H9 (cell line): ENCODE results near the gene ARID1B. TPM values are rescaled to one million over a fixed set of nuclear protein-coding genes. Genes with fewer than 3 reads are reported as not detected.

ENCODE experiments used
- DNase-seq: peaks from one replicate; pipeline ENCODE4 v3.0.0-alpha.2; 2017
- H2AFZ ChIP-seq: one replicate; pipeline ENCODE4 v1.6.1; 2013; ENCODE audit warnings: mild to moderate bottlenecking, low read length, control low read depth, moderate library complexity
- H2AK5ac ChIP-seq: 2 replicates; pipeline ENCODE4 v1.6.1; 2013; ENCODE audit warnings: low read length, control low read depth, mixed read lengths; ENCODE audit not compliant: insufficient read length
- H2BK120ac ChIP-seq: one replicate; pipeline ENCODE4 v1.6.1; 2013; ENCODE audit warnings: low read depth, mild to moderate bottlenecking, low read length, control low read depth, inconsistent platforms; ENCODE audit not compliant: poor library complexity, severe bottlenecking
- H2BK12ac ChIP-seq: 2 replicates; pipeline ENCODE4 v1.6.1; 2013; ENCODE audit warnings: low read length, control low read depth, mixed read lengths, low read depth; ENCODE audit not compliant: insufficient read length
- H2BK15ac ChIP-seq: 2 replicates; pipeline ENCODE4 v1.6.1; 2013; ENCODE audit warnings: low read depth, low read length, control low read depth
- H2BK20ac ChIP-seq: one replicate; pipeline ENCODE4 v1.6.1; 2013; ENCODE audit warnings: low read depth, mild to moderate bottlenecking, low read length, control low read depth, inconsistent platforms; ENCODE audit not compliant: poor library complexity, severe bottlenecking
- H2BK5ac ChIP-seq: 2 replicates; pipeline ENCODE4 v1.6.1; 2013; ENCODE audit warnings: low read length, control low read depth, mixed read lengths; ENCODE audit not compliant: insufficient read length
- H3K14ac ChIP-seq: 2 replicates; pipeline ENCODE4 v1.6.1; 2013; ENCODE audit warnings: low read length, control low read depth; ENCODE audit not compliant: insufficient read depth
- H3K18ac ChIP-seq: 2 replicates; pipeline ENCODE4 v1.6.1; 2013; ENCODE audit warnings: low read depth, mild to moderate bottlenecking, mixed read lengths, low read length, control low read depth; ENCODE audit not compliant: insufficient read length
- H3K23ac ChIP-seq: 2 replicates; pipeline ENCODE4 v1.6.1; 2013; ENCODE audit warnings: low read length, control low read depth, mixed read lengths, low read depth; ENCODE audit not compliant: insufficient read length
- H3K23me2 ChIP-seq: 2 replicates; pipeline ENCODE4 v1.6.1; 2013; ENCODE audit warnings: low read depth, mild to moderate bottlenecking, mixed read lengths, low read length, control low read depth; ENCODE audit not compliant: insufficient read length, poor library complexity, severe bottlenecking
- H3K27ac ChIP-seq: 2 replicates; pipeline ENCODE4 v1.5.1; 2013; ENCODE audit warnings: low read length, control low read depth, mixed read lengths, low read depth; ENCODE audit not compliant: insufficient read length
- H3K27me3 ChIP-seq: 2 replicates; pipeline ENCODE4 v1.6.1; 2013; ENCODE audit warnings: low read length, control low read depth, inconsistent platforms; ENCODE audit not compliant: insufficient read depth
- H3K4ac ChIP-seq: 2 replicates; pipeline ENCODE4 v1.6.1; 2013; ENCODE audit warnings: low read depth, mild to moderate bottlenecking, control low read depth, inconsistent platforms, low read length, moderate library complexity
- H3K4me1 ChIP-seq: 2 replicates; pipeline ENCODE4 v1.6.1; 2013; ENCODE audit warnings: low read length, control low read depth, inconsistent platforms; ENCODE audit not compliant: insufficient read depth
- H3K4me2 ChIP-seq: 2 replicates; pipeline ENCODE4 v1.6.1; 2013; ENCODE audit warnings: low read length, control low read depth, mixed read lengths; ENCODE audit not compliant: insufficient read length, insufficient read depth
- H3K56ac ChIP-seq: 2 replicates; pipeline ENCODE4 v1.6.1; 2013; ENCODE audit warnings: low read depth, mild to moderate bottlenecking, mixed read lengths, low read length, control low read depth; ENCODE audit not compliant: insufficient read length
- H3K79me1 ChIP-seq: 2 replicates; pipeline ENCODE4 v1.6.1; 2013; ENCODE audit warnings: low read depth, mild to moderate bottlenecking, moderate library complexity, low read length, control low read depth, inconsistent platforms; ENCODE audit not compliant: insufficient read depth, poor library complexity, severe bottlenecking
- H3K79me2 ChIP-seq: 2 replicates; pipeline ENCODE4 v1.6.1; 2013; ENCODE audit warnings: low read length, control low read depth, inconsistent platforms; ENCODE audit not compliant: insufficient read depth
- H3K9ac ChIP-seq: 2 replicates; pipeline ENCODE4 v1.6.1; 2013; ENCODE audit warnings: low read length, control low read depth, mixed read lengths; ENCODE audit not compliant: insufficient read length; ENCODE audit errors: extremely low read depth
- H3K9me3 ChIP-seq: one replicate; pipeline ENCODE4 v1.6.1; 2013; ENCODE audit warnings: low read depth, low read length, inconsistent platforms; ENCODE audit not compliant: control insufficient read depth
- H3T11ph ChIP-seq: one replicate; pipeline ENCODE4 v1.6.1; 2013; ENCODE audit warnings: mild to moderate bottlenecking, low read length, control low read depth, inconsistent platforms
- H4K20me1 ChIP-seq: one replicate; pipeline ENCODE4 v1.6.1; 2013; ENCODE audit not compliant: control insufficient read depth, insufficient read length, insufficient read depth
- H4K5ac ChIP-seq: 2 replicates; pipeline ENCODE4 v1.6.1; 2013; ENCODE audit warnings: low read depth, mild to moderate bottlenecking, mixed read lengths, low read length, control low read depth; ENCODE audit not compliant: insufficient read length
- H4K8ac ChIP-seq: replicated peaks from 2 replicates; pipeline ENCODE4 v1.6.1; 2013; ENCODE audit warnings: low read length, control low read depth, mixed read lengths, low read depth; ENCODE audit not compliant: insufficient read length
- H4K91ac ChIP-seq: 2 replicates; pipeline ENCODE4 v1.6.1; 2013; ENCODE audit warnings: low read depth, mild to moderate bottlenecking, moderate library complexity, mixed read lengths, low read length, control low read depth; ENCODE audit not compliant: insufficient read length
- H3K27ac Mint-ChIP-seq, 3 experiments: 2 replicates in 2 of 3; 3 replicates in 1 of 3; pipeline ENCODE4 v1.8.0; 2020 to 2021; ENCODE audit warnings: mixed read lengths in 3 of 3, mild to moderate bottlenecking in 1 of 3, moderate library complexity in 1 of 3
- H3K27me3 Mint-ChIP-seq: 2 replicates; pipeline ENCODE4 v1.8.0; 2021; ENCODE audit warnings: low read depth, mild to moderate bottlenecking, moderate library complexity, mixed read lengths
- H3K36me3 Mint-ChIP-seq, 3 experiments: 2 replicates in 2 of 3; 3 replicates in 1 of 3; pipeline ENCODE4 v1.8.0; 2020 to 2021; ENCODE audit warnings: low read depth in 3 of 3, mixed read lengths in 3 of 3; ENCODE audit not compliant: insufficient read depth in 1 of 3
- H3K4me1 Mint-ChIP-seq, 2 experiments: 2 replicates each; pipeline ENCODE4 v1.8.0; 2020; ENCODE audit warnings: mixed read lengths in 2 of 2
- H3K4me3 Mint-ChIP-seq, 2 experiments: 2 replicates in 1 of 2; 3 replicates in 1 of 2; pipeline ENCODE4 v1.8.0; 2020 to 2021; ENCODE audit warnings: mild to moderate bottlenecking in 2 of 2, mixed read lengths in 2 of 2, moderate library complexity in 1 of 2
- H3K9me3 Mint-ChIP-seq, 2 experiments: 2 replicates in 1 of 2; 3 replicates in 1 of 2; pipeline ENCODE4 v1.8.0; 2020; ENCODE audit warnings: mild to moderate bottlenecking in 2 of 2, mixed read lengths in 2 of 2, moderate library complexity in 1 of 2
- WGBS: extraction: QIAGEN DNeasy Blood & Tissue Kit; methylation state at CpG from one replicate; pipeline ENCODE4 v1.1.7; 2013; ENCODE audit warnings: missing lambda C conversion rate, low lambda C conversion rate, mixed read lengths; ENCODE audit not compliant: insufficient read length; ENCODE audit errors: extremely low coverage; 5-methylcytosine and 5-hydroxymethylcytosine counted together
- total RNA-seq: library from RNA; stranded (reverse); gene quantifications from 2 replicates; pipeline ENCODE4 v1.2.1, GENCODE V29; 2021
- TF ChIP-seq, protein P1 (sequence below): fragments of 200-600 bp; sonication (generic); conservative IDR thresholded peaks from 3 replicates; pipeline ENCODE4 v1.8.0; 2021; ENCODE audit warnings: antibody characterized with exemption, mild to moderate bottlenecking

The ARID1B gene
- total RNA-seq, 1 experiment from 2014 or later = 88.2 TPM

DNA sequence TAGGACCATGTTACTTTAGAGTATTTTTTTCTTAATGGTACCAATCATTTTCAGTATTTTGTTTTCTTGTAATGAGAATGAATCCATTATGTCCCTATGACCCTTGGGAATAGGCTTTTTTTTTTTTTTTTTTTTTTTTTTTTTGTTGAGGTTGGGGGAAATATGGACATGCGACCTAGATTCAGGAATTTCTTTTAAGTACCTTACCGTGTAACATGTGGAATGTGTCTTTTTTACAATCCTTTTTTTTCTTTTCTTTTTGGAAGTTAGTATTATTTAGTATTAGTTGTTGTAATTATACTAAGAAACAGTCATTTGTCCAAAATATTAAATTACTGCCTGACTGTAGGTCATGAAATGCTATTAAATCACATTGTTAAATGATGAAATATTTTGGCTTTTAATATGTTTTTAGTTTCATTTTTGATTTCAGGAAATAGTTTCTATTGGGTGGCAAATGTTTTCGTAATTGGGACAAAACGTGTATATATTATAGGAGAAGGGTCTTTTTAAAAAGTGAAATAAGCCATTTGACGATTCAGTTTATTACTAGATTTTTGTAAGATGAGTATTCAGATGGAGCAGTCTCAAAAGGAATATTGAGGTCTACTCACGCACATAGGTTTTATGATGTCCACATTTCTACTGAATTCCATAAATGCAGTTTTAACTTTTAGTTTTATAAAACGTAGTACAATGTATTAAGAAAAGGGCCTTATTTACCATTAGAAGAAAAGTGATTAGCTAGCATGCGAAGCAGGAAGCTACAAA lies 4.9 kb downstream of the ARID1B start:
- Histone ChIP-seq H3K23ac (no peak overlapping the region), H3K27ac (no peak overlapping the region), H2BK12ac (no peak overlapping the region), H3T11ph (no peak overlapping the region), H3K18ac (no peak overlapping the region), H3K79me1 (no peaks in the 10 kb centered on the region), H2BK15ac (no peak overlapping the region), H2BK120ac (no peak overlapping the region), H3K79me2 (peaks cover 31% of the 10 kb centered on the region; the same call in 1 of the 2 replicates), H2BK5ac (no peak overlapping the region), H3K4ac (no peak overlapping the region), H4K5ac (no peak overlapping the region), H3K4me1 (peaks cover 2% of the 10 kb centered on the region; the same call in 1 of the 2 replicates), H3K9ac (no peak overlapping the region), H3K56ac (no peak overlapping the region), H4K20me1 (no peaks in the 10 kb centered on the region), H3K23me2 (peaks cover 10% of the 10 kb centered on the region), H4K91ac (no peak overlapping the region), H3K4me2 (no peak overlapping the region), H2AFZ (no peak overlapping the region), H2BK20ac (no peak overlapping the region), H2AK5ac (no peak overlapping the region), H3K9me3 (no peaks in the 10 kb centered on the region), H3K27me3 (no peaks in the 10 kb centered on the region), H3K14ac (no peak overlapping the region), H4K8ac (no peak overlapping the region)
- no peak for DNase-seq
- H3K4me3 Mint-ChIP-seq = peak overlapping the region; percentile 86 to 91
- H3K36me3 Mint-ChIP-seq = peaks cover 3 to 11% (median 10%) of the 10 kb centered on the region in 3 experiments; a peak in 6 of 7 replicates
- no peaks in the 10 kb centered on the region for H3K27me3 Mint-ChIP-seq
- WGBS = no CpG with 5 or more reads among the region's 8 CpGs
- H3K4me1 Mint-ChIP-seq = peaks cover 53 to 64% of the 10 kb centered on the region in 2 experiments
- TF ChIP-seq, protein P1, sequence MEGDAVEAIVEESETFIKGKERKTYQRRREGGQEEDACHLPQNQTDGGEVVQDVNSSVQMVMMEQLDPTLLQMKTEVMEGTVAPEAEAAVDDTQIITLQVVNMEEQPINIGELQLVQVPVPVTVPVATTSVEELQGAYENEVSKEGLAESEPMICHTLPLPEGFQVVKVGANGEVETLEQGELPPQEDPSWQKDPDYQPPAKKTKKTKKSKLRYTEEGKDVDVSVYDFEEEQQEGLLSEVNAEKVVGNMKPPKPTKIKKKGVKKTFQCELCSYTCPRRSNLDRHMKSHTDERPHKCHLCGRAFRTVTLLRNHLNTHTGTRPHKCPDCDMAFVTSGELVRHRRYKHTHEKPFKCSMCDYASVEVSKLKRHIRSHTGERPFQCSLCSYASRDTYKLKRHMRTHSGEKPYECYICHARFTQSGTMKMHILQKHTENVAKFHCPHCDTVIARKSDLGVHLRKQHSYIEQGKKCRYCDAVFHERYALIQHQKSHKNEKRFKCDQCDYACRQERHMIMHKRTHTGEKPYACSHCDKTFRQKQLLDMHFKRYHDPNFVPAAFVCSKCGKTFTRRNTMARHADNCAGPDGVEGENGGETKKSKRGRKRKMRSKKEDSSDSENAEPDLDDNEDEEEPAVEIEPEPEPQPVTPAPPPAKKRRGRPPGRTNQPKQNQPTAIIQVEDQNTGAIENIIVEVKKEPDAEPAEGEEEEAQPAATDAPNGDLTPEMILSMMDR = no peak
- no peaks in the 10 kb centered on the region; a peak in 1 of 5 replicates for H3K9me3 Mint-ChIP-seq
- H3K27ac Mint-ChIP-seq = peak overlapping the region in 2 of 3 experiments; percentile 9 to 75; a peak in 3 of 7 replicates
